Measurements from ENCODE around the gene CACNG4. TPM values are rescaled to one million over a fixed set of nuclear protein-coding genes. Genes with fewer than 3 reads are reported as not detected.
"Not testable (repeated sequence)": the region's sequence is repeated elsewhere in the genome, so short reads cannot be mapped to it uniquely, and the experiment has no call there.

Gene CACNG4
- total RNA-seq, 1 donor from 2014 or later: 5.8 TPM

GRCh38 chr17:67038861-67039365, 74.4 kb downstream of the CACNG4 start:
- Mint-ChIP-seq H3K9me3 (ENCODE audit: unreplicated experiment) (peaks cover 6% of the 10 kb centered on the region), H3K36me3 (ENCODE audit: low read depth, unreplicated experiment) (no peaks in the 10 kb centered on the region), H3K4me3 (ENCODE audit: unreplicated experiment) (no peak overlapping the region), H3K27ac (ENCODE audit: unreplicated experiment) (no peak overlapping the region), H3K4me1 (ENCODE audit: low read depth, unreplicated experiment) (no peaks in the 10 kb centered on the region), H3K27me3 (ENCODE audit: low read depth, unreplicated experiment) (peaks cover 50% of the 10 kb centered on the region)
- no peak for FAIRE-seq
- H3K9me3 ChIP-seq (ENCODE audit: insufficient read depth, low read depth, low read length): no peaks in the 10 kb centered on the region
- no peak overlapping the region for H3K4me3 ChIP-seq (ENCODE audit: insufficient read depth, low read depth, low read length)
- TF ChIP-seq EZH2 (IDR thresholded peaks at IDR 0.05; ENCODE audit: insufficient read depth, low read length): no peak
- no peak for TF ChIP-seq CTCF (IDR thresholded peaks at IDR 0.05; ENCODE audit: insufficient read depth, low read depth, low read length)
- no peaks in the 10 kb centered on the region for H3K27me3 ChIP-seq (ENCODE audit: insufficient read depth, low read length)
- H4K20me1 ChIP-seq (ENCODE audit: insufficient read depth, low read length): no peaks in the 10 kb centered on the region
- H3K27ac ChIP-seq (ENCODE audit: low read depth, low read length): no peak overlapping the region
- H3K36me3 ChIP-seq (ENCODE audit: insufficient read depth, low read length): no peaks in the 10 kb centered on the region
- H3K4me1 ChIP-seq (ENCODE audit: insufficient read depth, low read length): no peaks in the 10 kb centered on the region
- no peak for DNase-seq (ENCODE audit: low read depth)
- H3K9ac ChIP-seq (ENCODE audit: low read length): no peak overlapping the region
- no peak overlapping the region for H2AFZ ChIP-seq (ENCODE audit: low read depth, low read length)
- no peaks in the 10 kb centered on the region for H3K79me2 ChIP-seq (ENCODE audit: insufficient read depth, low read length)
- H3K4me2 ChIP-seq (ENCODE audit: low read length): no peak overlapping the region

- FAIRE-seq (no peak), DNase-seq (ENCODE audit: low read depth) (no peak)
- Histone ChIP-seq H3K36me3 (ENCODE audit: insufficient read depth, low read length) (no peaks in the 10 kb centered on the region), H3K27ac (ENCODE audit: low read depth, low read length) (no peak overlapping the region), H3K9ac (ENCODE audit: low read length) (no peak overlapping the region), H2AFZ (ENCODE audit: low read depth, low read length) (no peak overlapping the region), H3K4me1 (ENCODE audit: insufficient read depth, low read length) (no peaks in the 10 kb centered on the region), H3K4me2 (ENCODE audit: low read length) (no peak overlapping the region), H4K20me1 (ENCODE audit: insufficient read depth, low read length) (no peaks in the 10 kb centered on the region), H3K9me3 (ENCODE audit: insufficient read depth, low read depth, low read length) (no peaks in the 10 kb centered on the region), H3K4me3 (ENCODE audit: insufficient read depth, low read depth, low read length) (no peak overlapping the region), H3K27me3 (ENCODE audit: insufficient read depth, low read length) (no peaks in the 10 kb centered on the region), H3K79me2 (ENCODE audit: insufficient read depth, low read length) (no peaks in the 10 kb centered on the region)
- Mint-ChIP-seq H3K36me3 (ENCODE audit: low read depth, unreplicated experiment) (no peaks in the 10 kb centered on the region), H3K9me3 (ENCODE audit: unreplicated experiment) (peaks cover 5% of the 10 kb centered on the region), H3K4me3 (ENCODE audit: unreplicated experiment) (no peak overlapping the region), H3K27ac (ENCODE audit: unreplicated experiment) (no peak overlapping the region), H3K27me3 (ENCODE audit: low read depth, unreplicated experiment) (peaks cover 39% of the 10 kb centered on the region), H3K4me1 (ENCODE audit: low read depth, unreplicated experiment) (no peaks in the 10 kb centered on the region)
- TF ChIP-seq EZH2 (IDR thresholded peaks at IDR 0.05; ENCODE audit: insufficient read depth, low read length) (no peak), CTCF (IDR thresholded peaks at IDR 0.05; ENCODE audit: insufficient read depth, low read depth, low read length) (no peak)
Observed at GRCh38 chr17:67040652-67041051, 76.1 kb downstream of the CACNG4 start.

GRCh38 chr17:67041119-67041518, 76.6 kb downstream of the CACNG4 start:
- not testable (repeated sequence) for H3K36me3 ChIP-seq (ENCODE audit: insufficient read depth, low read length); H3K9me3 Mint-ChIP-seq (ENCODE audit: unreplicated experiment); H3K27me3 ChIP-seq (ENCODE audit: insufficient read depth, low read length); H3K9ac ChIP-seq (ENCODE audit: low read length); FAIRE-seq; H3K4me3 Mint-ChIP-seq (ENCODE audit: unreplicated experiment); H3K4me1 ChIP-seq (ENCODE audit: insufficient read depth, low read length); DNase-seq (ENCODE audit: low read depth); H4K20me1 ChIP-seq (ENCODE audit: insufficient read depth, low read length); H3K9me3 ChIP-seq (ENCODE audit: insufficient read depth, low read depth, low read length); H3K4me2 ChIP-seq (ENCODE audit: low read length); H3K4me1 Mint-ChIP-seq (ENCODE audit: low read depth, unreplicated experiment); H3K36me3 Mint-ChIP-seq (ENCODE audit: low read depth, unreplicated experiment); H3K79me2 ChIP-seq (ENCODE audit: insufficient read depth, low read length); H3K27ac Mint-ChIP-seq (ENCODE audit: unreplicated experiment); H3K4me3 ChIP-seq (ENCODE audit: insufficient read depth, low read depth, low read length); H3K27ac ChIP-seq (ENCODE audit: low read depth, low read length); H2AFZ ChIP-seq (ENCODE audit: low read depth, low read length)
- H3K27me3 Mint-ChIP-seq (ENCODE audit: low read depth, unreplicated experiment): peaks cover 41% of the 10 kb centered on the region
